HepG2 (cell line): ENCODE results near the gene MAN1A1. TPM values are rescaled to one million over a fixed set of nuclear protein-coding genes. Genes with fewer than 3 reads are reported as not detected.

Experiments
- CCAR2 ChIP-seq: fragments of 200-400 bp; formaldehyde crosslinking; optimal IDR thresholded peaks from 2 replicates; pipeline ENCODE3; 2018; ENCODE audit warnings: low read depth, mild to moderate bottlenecking, low read length, moderate library complexity
- DNMT1 ChIP-seq: sonication (generic); formaldehyde crosslinking; IDR thresholded peaks from 2 replicates; pipeline ENCODE4 v1.5.1; 2020; ENCODE audit warnings: mild to moderate bottlenecking, missing genetic modification reagents
- FOSL2 ChIP-seq: sonication (generic); formaldehyde crosslinking; IDR thresholded peaks from 2 replicates; pipeline ENCODE4 v1.4.0; 2020; ENCODE audit warnings: missing genetic modification reagents
- HBP1 ChIP-seq: IDR thresholded peaks from 2 replicates; pipeline ENCODE4 v1.6.1; 2016; ENCODE audit warnings: low read depth, control low read depth
- HOXA3 ChIP-seq: sonication (generic); formaldehyde crosslinking; IDR thresholded peaks from 2 replicates; pipeline ENCODE4 v1.5.0; 2020; ENCODE audit warnings: missing genetic modification reagents
- KDM5A ChIP-seq: fragments of 200-600 bp; sonication (generic); IDR thresholded peaks from 2 replicates; pipeline ENCODE4 v1.7.0; 2018; ENCODE audit warnings: antibody characterized with exemption, mild to moderate bottlenecking, low read length, borderline replicate concordance
- MAF1 ChIP-seq: sonication (generic); formaldehyde crosslinking; IDR thresholded peaks from 2 replicates; pipeline ENCODE4 v1.5.0; 2020; ENCODE audit warnings: missing genetic modification reagents, borderline replicate concordance
- PHF20 ChIP-seq: sonication (generic); formaldehyde crosslinking; IDR thresholded peaks from 2 replicates; pipeline ENCODE4 v1.5.0; 2020; ENCODE audit warnings: mild to moderate bottlenecking, missing genetic modification reagents
- PRPF4 ChIP-seq: fragments of 200-400 bp; formaldehyde crosslinking; IDR thresholded peaks from 2 replicates; pipeline ENCODE4 v1.6.1; 2016; ENCODE audit warnings: low read length, low read depth; ENCODE audit not compliant: poor library complexity, severe bottlenecking
- RORA ChIP-seq: sonication (generic); formaldehyde crosslinking; IDR thresholded peaks from 2 replicates; pipeline ENCODE4 v1.5.0; 2020; ENCODE audit warnings: mild to moderate bottlenecking, missing genetic modification reagents, moderate library complexity
- TBX2 ChIP-seq: sonication (generic); formaldehyde crosslinking; IDR thresholded peaks from 2 replicates; pipeline ENCODE4 v1.5.0; 2020; ENCODE audit warnings: missing genetic modification reagents, mild to moderate bottlenecking, borderline replicate concordance
- ZNF3 ChIP-seq: IDR thresholded peaks from 2 replicates; pipeline ENCODE4 v1.7.0; 2017; ENCODE audit warnings: inconsistent platforms
- ZNF430 ChIP-seq: sonication (generic); formaldehyde crosslinking; IDR thresholded peaks from 2 replicates; pipeline ENCODE4 v1.9.0; 2021; ENCODE audit warnings: mild to moderate bottlenecking, missing genetic modification reagents
- ZNF484 ChIP-seq: sonication (generic); formaldehyde crosslinking; IDR thresholded peaks from 2 replicates; pipeline ENCODE4 v1.5.1; 2020; ENCODE audit warnings: mild to moderate bottlenecking, low read depth, missing genetic modification reagents, borderline replicate concordance
- ZNF75D ChIP-seq: sonication (generic); formaldehyde crosslinking; IDR thresholded peaks from 2 replicates; pipeline ENCODE4 v1.8.1; 2023; ENCODE audit warnings: missing genetic modification reagents, mild to moderate bottlenecking, borderline replicate concordance
- polyA plus RNA-seq, 8 experiments: library from polyadenylated mRNA; depleted of rRNA in 3 of 8; stranded (reverse) in 7 of 8; unstranded in 1 of 8; fragments of >200 nt; fragmentation: Illumina TruSeq in 4 of 8; extraction: Trizol in 4 of 8; gene quantifications; 2 replicates each; pipeline versions ENCODE4 v1.2.1 to v1.2.3, GENCODE V29; 2011 to 2016; ENCODE audit warnings: low read depth in 4 of 8, missing spikeins in 1 of 8, mixed read lengths in 1 of 8; ENCODE audit not compliant: insufficient read depth in 1 of 8
- total RNA-seq, 5 experiments: library from RNA; depleted of rRNA; stranded (reverse); fragments of >200 nt; fragmentation: Illumina TruSeq; extraction: Trizol; gene quantifications; 2 replicates each; pipeline ENCODE4 v1.2.3, GENCODE V29; 2016; ENCODE audit warnings: low read depth in 1 of 5
- TF ChIP-seq, protein P1 (sequence below): sonication (generic); formaldehyde crosslinking; IDR thresholded peaks from 2 replicates; pipeline ENCODE4 v1.8.0; 2022; ENCODE audit warnings: missing genetic modification reagents, mild to moderate bottlenecking, moderate library complexity, borderline replicate concordance
- TF ChIP-seq, protein P2 (sequence below): sonication (generic); formaldehyde crosslinking; IDR thresholded peaks from 2 replicates; pipeline ENCODE4 v1.5.0; 2020; ENCODE audit warnings: mild to moderate bottlenecking, low read depth, missing genetic modification reagents, borderline replicate concordance
- TF ChIP-seq, protein P3 (sequence below): sonication (generic); formaldehyde crosslinking; IDR thresholded peaks from 2 replicates; pipeline ENCODE4 v1.4.0; 2020; ENCODE audit warnings: missing genetic modification reagents, borderline replicate concordance

MAN1A1 gene
- total and polyA plus RNA-seq, 2 of the 13 experiments (the other 11 are each of a cell fraction or from before 2014, with no cell fraction given) = 156 to 236 TPM

DNA sequence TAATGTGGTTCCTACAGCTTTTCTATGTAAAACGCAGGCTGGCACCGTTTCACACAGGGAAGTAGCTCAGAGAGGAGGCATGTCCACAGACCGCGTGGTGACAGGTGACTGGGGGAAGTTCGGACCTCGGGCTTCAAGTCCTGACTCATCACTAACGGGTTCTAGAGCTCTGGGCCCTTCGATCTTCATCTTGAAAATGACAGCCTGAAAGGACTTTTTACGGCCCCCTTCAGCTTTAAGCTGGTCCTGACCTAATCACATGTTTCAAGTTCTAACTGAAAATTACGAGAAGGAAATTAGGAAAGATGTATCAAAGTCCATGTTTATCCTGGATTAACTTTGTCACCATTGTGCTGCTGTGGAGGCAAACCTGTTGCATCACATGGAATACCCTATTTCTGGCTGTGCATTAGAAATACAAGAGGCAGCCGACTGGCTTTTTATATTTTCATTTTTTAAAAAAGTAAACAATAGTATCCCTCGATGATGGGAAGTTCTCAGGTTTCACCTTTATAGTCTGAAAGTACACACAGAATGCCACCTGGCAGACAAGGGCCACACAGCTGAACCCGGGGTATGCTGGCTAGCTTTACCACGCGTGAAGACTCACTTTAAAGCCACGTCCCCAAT is 2.0 kb downstream of the MAN1A1 start (continued):
- peak; percentile 54; the same call in 1 of the 2 replicates for TF ChIP-seq TBX2 (CRISPR knock-in tag)
- peak; percentile 43; the same call in 1 of the 2 replicates for TF ChIP-seq PHF20 (CRISPR knock-in tag)
- TF ChIP-seq, protein P1, sequence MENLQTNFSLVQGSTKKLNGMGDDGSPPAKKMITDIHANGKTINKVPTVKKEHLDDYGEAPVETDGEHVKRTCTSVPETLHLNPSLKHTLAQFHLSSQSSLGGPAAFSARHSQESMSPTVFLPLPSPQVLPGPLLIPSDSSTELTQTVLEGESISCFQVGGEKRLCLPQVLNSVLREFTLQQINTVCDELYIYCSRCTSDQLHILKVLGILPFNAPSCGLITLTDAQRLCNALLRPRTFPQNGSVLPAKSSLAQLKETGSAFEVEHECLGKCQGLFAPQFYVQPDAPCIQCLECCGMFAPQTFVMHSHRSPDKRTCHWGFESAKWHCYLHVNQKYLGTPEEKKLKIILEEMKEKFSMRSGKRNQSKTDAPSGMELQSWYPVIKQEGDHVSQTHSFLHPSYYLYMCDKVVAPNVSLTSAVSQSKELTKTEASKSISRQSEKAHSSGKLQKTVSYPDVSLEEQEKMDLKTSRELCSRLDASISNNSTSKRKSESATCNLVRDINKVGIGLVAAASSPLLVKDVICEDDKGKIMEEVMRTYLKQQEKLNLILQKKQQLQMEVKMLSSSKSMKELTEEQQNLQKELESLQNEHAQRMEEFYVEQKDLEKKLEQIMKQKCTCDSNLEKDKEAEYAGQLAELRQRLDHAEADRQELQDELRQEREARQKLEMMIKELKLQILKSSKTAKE = peak; percentile 77
- TF ChIP-seq, protein P2, sequence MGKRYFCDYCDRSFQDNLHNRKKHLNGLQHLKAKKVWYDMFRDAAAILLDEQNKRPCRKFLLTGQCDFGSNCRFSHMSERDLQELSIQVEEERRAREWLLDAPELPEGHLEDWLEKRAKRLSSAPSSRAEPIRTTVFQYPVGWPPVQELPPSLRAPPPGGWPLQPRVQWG (CRISPR knock-in tag) = peak; percentile 83; the same call in 1 of the 2 replicates
- TF ChIP-seq ZNF75D = no peak
- TF ChIP-seq RORA (CRISPR knock-in tag) = peak; percentile 89; the same call in 1 of the 2 replicates
- no peak for TF ChIP-seq DNMT1 (CRISPR knock-in tag)
- TF ChIP-seq ZNF3 = no peak; the same call in 1 of the 2 replicates
- 0 out of 2 replicates have a peak, but pooled peaks have one; percentile 4 for TF ChIP-seq ZNF430 (CRISPR knock-in tag)
- peak; percentile 53; the same call in 1 of the 2 replicates for TF ChIP-seq KDM5A
- TF ChIP-seq FOSL2 = peak; percentile 86
- TF ChIP-seq, protein P3, sequence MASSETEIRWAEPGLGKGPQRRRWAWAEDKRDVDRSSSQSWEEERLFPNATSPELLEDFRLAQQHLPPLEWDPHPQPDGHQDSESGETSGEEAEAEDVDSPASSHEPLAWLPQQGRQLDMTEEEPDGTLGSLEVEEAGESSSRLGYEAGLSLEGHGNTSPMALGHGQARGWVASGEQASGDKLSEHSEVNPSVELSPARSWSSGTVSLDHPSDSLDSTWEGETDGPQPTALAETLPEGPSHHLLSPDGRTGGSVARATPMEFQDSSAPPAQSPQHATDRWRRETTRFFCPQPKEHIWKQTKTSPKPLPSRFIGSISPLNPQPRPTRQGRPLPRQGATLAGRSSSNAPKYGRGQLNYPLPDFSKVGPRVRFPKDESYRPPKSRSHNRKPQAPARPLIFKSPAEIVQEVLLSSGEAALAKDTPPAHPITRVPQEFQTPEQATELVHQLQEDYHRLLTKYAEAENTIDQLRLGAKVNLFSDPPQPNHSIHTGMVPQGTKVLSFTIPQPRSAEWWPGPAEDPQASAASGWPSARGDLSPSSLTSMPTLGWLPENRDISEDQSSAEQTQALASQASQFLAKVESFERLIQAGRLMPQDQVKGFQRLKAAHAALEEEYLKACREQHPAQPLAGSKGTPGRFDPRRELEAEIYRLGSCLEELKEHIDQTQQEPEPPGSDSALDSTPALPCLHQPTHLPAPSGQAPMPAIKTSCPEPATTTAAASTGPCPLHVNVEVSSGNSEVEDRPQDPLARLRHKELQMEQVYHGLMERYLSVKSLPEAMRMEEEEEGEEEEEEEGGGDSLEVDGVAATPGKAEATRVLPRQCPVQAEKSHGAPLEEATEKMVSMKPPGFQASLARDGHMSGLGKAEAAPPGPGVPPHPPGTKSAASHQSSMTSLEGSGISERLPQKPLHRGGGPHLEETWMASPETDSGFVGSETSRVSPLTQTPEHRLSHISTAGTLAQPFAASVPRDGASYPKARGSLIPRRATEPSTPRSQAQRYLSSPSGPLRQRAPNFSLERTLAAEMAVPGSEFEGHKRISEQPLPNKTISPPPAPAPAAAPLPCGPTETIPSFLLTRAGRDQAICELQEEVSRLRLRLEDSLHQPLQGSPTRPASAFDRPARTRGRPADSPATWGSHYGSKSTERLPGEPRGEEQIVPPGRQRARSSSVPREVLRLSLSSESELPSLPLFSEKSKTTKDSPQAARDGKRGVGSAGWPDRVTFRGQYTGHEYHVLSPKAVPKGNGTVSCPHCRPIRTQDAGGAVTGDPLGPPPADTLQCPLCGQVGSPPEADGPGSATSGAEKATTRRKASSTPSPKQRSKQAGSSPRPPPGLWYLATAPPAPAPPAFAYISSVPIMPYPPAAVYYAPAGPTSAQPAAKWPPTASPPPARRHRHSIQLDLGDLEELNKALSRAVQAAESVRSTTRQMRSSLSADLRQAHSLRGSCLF (CRISPR knock-in tag) = no peak
- peak; percentile 61; the same call in 1 of the 2 replicates for TF ChIP-seq MAF1 (CRISPR knock-in tag)
- no peak for TF ChIP-seq ZNF484 (CRISPR knock-in tag)
- peak; percentile 98 for TF ChIP-seq HBP1 (CRISPR knock-in tag)
- TF ChIP-seq CCAR2 = no peak
- peak; percentile 68 for TF ChIP-seq HOXA3 (CRISPR knock-in tag)
- no peak for TF ChIP-seq PRPF4
